Iris pigment epithelial cell (primary cell): Measurements from ENCODE around the gene TENT4A.
"Not testable (repeated sequence)": the region's sequence is repeated elsewhere in the genome, so short reads cannot be mapped to it uniquely, and the experiment has no call there.

ENCODE experiments used
- DNase-seq: peaks from one replicate; pipeline ENCODE4 v3.0.0-alpha.2; 2011; ENCODE audit warnings: low read depth

Gene TENT4A

DNA sequence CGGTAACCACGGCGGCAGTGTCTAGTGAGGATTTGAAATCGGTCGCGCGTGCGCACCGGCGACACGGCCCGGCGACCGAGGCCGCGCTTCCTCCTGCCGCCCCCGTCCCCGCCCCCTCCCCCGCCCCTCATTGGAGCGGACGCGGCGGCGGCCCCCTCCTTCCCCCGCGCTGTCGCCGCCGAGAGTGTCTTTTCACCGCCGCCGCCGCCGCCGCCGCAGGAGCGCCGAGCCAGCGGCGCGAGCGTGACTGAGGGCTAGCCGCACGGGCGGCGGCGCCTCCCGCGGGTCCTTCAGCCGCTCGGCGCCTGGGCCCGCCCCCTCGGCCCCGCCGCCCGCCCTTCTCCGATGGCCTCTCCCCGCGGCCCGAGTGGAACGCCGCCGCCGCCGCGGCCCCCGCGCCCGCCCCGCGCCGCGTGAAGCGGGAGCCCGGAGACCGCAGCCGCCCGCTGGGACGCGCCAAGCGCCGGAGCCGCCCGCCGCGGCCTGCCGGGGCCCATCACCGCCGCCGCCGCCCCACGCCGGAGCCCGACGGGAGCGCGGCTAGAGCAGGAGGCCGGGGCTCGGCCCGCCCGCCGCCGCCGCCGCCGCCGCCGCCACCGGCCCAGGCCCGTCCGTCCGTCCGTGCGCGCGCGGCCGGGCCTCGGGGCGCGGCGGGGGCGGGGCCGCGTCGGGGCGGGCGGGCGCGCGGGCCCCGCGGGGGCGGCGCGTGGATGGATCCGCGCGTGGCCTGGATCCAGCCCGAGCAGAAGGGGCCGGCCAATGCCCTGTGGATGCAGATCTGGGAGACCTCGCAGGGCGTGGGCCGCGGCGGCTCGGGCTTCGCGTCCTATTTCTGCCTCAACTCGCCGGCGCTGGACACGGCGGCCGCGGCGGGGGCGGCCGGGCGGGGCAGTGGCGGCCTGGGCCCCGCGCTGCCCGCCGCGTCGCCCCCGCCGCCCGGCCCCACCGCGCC lies at the start of gene TENT4A:
Gene TENT4A, plus strand, starts transcription at position 159 of the 952 bp plus-strand sequence. Its CDS starts 552 bp downstream, at position 711.
- no peak for DNase-seq

GRCh38 chr5:6666762-6667161 lies 46.5 kb upstream of the TENT4A start:
- no peak for DNase-seq

DNA sequence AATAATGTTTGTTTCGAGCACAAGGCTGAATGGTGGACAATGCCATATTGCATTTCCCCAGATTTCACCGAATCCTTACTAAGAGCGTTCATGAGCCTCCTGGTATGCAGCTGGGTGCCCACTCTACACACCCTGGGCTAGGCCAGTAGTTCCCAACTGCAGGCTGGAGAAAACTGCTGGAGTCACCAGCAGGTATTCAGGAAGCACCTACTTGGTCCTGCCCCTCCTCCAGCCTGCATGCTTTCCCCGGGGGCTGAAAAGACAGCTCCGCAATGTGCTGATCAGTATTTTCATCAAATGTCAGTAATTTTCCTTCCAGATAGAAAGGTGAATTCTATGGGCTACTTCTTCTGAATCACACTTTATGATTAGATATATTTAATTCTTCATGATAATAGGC lies 45.6 kb upstream of the TENT4A start:
- no peak for DNase-seq

- DNase-seq, result not testable (repeated sequence)
These were observed 44.5 kb upstream of the TENT4A start for GRCh38 chr5:6668717-6669116.

GRCh38 chr5:6673031-6673430 lies 40.2 kb upstream of the TENT4A start:
- no peak for DNase-seq

GRCh38 chr5:6673963-6674362 lies 39.3 kb upstream of the TENT4A start:
- no peak for DNase-seq

DNA sequence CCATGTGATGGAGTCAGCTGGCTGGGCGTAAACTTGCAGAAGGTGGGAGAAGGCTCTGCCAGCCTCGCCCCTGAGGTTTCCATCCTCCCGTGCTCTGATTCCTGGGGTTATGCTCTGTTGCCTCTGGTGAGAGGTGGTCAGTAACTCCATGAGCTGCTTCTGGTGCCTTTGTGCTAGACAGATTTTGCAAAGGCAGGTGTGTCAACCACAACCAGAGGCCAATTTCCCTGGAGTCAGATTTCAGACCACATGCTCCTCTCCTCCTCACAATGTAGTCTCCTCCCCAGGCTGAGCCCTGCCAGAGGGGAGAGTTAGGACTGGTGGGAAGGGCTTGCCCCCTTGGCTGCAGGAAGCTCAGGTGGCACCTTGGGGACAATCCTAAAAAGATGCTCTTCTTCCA lies 38.8 kb upstream of the TENT4A start:
- no peak for DNase-seq

GRCh38 chr5:6674886-6675285 lies 38.3 kb upstream of the TENT4A start:
- no peak for DNase-seq

DNA sequence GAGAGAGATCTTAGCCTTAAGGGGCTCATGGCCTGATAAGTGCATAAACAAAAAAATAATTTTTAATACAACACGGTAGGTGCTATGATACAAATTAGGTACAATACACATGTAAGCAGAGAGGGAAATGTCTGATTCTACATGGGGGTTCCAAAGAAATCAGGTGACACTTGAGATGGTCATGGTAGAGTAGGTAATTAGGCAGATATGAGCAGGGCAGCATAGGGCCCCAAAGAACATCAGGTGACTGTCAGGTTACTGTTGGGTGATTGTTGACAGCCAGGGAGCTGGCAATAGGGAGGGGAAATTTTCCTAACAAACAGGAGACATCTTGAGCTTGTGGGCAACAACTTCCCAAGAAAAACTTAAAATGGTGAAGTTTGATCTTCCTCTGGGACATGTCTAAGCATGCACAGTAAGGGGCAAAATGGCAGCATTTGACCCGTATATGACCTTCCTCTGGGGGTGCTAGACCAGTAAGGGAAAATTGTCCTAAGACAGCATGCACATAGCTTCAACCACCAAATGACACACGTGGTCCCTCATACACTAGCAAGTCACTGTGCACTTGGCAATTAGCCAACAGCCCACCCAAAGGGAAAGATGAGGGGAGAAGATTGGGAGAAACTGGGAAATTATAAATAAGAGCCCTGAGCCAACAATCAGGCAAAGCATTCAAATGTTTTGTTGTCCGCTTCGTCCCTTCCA lies 37.3 kb upstream of the TENT4A start:
- DNase-seq, result no peak

GRCh38 chr5:6676702-6677101 lies 36.5 kb upstream of the TENT4A start:
- peak; percentile 17 for DNase-seq

DNA sequence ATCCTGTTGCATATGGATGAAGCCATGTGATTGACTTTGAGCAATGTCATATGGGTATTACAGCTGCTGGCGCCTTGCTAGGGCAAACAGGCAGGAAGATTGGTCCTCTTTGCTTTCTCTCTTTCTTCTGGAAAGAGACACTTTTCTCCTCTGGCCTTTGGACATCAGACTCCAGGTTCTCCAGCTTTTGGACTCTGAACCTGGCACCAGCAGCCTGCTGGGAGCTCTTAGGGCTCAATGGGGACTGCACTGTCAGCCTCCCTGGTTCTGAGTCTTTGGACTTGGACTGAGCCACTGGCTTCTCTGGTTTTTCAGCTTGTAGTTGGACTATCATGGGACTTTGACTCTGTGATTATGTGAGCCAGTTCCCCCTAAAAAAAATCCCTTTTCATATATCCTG lies 34.8 kb upstream of the TENT4A start:
- no peak for DNase-seq

- DNase-seq, result no peak
These were observed 32.3 kb upstream of the TENT4A start for GRCh38 chr5:6680922-6681321.

- DNase-seq, result no peak
These were observed 31.6 kb upstream of the TENT4A start for GRCh38 chr5:6681682-6682081.

DNA sequence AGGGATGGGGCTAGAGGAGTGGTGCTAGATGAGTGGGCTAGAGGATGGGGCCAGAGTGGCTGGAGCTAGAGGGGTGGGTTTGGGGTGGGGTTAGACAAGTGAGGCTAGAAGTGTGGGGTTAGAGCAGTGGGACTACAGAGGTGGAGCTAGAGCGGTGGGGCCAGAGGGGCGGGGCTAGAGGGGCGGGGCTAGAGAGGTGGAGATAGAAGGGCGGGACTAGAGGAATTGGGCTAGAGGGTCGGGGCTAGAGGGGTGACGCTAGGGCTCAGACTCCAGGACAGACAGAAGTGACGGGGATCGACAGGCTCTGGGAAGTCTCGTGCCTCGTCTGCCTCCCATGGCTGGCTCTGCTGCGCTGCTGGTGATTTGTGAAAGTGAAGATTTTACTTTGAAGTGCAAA lies 31.0 kb upstream of the TENT4A start:
- no peak for DNase-seq

GRCh38 chr5:6683241-6683640 lies 30.0 kb upstream of the TENT4A start:
- DNase-seq, result no peak

DNA sequence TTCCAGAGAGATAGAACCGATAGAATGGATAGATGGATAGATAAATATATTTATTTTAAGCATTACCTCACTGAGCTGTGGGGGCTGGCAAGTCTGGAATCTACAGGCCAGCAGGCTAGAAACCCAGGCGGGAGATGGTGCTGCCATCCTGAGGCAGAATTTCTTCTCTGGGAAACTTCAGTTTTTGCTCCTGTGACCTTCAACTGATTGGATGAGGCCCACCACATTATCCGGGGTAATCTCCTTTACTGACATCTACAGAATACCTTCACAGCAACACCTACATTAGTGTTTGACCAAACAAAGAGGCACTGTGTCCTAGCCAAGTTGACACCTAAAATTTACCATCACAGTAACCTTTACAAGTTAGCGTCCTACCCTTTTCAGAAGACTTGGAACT lies 29.2 kb upstream of the TENT4A start:
- no peak for DNase-seq

DNA sequence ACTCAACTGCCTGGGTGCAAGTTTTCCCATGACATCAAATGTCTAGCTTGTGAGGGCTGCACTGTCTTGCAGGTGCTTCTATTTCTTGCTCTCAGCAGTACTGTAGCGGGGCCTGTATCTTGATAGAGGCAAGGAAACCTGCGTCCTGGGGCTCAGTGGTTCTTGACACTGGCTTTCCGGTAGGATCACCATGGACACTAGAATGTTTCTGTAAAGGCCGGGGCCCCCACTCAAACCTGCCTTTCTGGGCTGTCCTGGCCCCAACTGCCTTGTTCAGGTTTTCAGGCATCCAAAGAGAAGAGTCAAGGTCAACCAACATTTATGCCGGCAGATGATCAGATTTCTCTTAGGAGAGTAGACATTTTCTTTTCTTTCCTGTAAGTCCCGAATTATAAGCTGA lies 26.7 kb upstream of the TENT4A start:
- DNase-seq, result no peak

- DNase-seq, result peak; percentile 59
These were observed 26.3 kb upstream of the TENT4A start for GRCh38 chr5:6686915-6687409.

DNA sequence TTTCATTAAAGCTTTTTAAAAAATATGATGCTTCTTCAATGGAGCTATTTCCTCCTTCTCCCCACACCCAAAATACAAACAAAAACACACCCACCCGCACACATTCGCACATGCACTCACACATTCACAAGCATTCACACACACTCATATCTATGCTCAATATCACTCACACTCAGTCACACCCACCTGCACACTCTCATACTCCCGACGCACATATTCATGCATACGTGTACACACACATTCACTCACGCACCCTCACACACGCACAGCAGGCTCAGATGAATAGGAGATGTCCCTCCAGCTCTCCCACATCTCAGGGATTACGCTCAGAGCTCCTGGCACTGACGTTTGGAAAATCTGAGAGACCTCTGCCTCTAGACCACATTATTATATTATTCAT lies 25.7 kb upstream of the TENT4A start:
- no peak for DNase-seq

- no peak for DNase-seq
These were observed 20.3 kb upstream of the TENT4A start for GRCh38 chr5:6692906-6693305.

DNA sequence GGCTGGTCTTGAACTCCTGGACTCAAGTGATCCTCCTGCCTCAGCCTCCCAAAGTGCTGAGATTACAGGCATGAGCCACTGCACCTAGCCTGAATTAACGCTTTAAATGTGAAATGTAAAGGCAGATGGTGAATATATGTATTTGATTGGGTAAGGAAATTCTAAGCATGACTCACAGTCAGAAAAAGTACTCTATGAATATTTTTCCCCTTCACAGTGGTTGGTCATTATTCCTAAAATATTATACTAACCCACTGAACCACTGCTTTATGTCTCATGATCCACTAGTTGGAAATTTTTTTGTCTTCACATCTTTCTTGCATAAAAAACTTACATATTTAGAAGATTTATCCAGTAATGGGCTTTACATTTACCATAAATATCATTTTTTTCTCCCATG lies 14.5 kb upstream of the TENT4A start:
- DNase-seq, result no peak

GRCh38 chr5:6699357-6699756 lies 13.9 kb upstream of the TENT4A start:
- DNase-seq, result no peak

- DNase-seq, result no peak
These were observed 13.1 kb upstream of the TENT4A start for GRCh38 chr5:6700074-6700684.
